ENCODE measurements around the gene HNRNPL. TPM values are rescaled to one million over a fixed set of nuclear protein-coding genes. Genes with fewer than 3 reads are reported as not detected.

HNRNPL gene
- total and polyA plus RNA-seq, 9 of the 15 experiments (the other 6 are each of a cell fraction or from before 2014, with no cell fraction given): 39.5 to 610 (median 299) TPM

DNA sequence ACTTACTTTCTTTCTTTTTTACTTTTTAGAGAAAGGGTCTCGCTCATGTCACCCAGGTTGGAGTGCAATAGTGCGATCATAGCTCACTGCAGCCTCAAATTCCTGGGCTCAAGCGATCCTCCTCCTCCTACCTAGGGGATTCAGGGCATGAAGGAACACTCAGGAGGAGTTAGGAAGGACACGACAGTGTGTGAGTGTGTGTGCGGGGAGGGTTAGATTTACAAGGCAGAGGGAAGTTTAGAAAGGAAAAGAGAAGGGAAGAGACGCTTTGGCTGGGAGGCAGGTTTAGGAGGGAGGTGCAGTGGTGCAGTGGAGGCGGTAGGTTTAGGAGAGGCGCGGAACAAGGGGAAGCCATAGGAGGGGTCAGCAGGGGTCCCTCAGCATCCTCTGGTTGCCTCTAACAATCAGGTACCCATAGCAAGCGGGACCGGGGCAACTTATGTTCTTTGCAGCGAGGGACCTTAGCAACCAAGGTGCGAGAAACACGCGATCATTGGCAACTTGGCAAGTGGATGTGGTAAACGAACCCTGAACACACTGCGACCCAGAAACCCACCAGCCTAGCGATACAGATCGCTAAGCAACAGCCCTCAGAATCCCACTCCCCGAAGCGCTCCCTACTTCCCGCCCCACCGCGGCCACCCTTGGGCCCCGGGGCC lies 49.1 kb upstream of the HNRNPL start (continued):
- TF ChIP-seq ZNF140 (CRISPR knock-in tag; IDR thresholded peaks at IDR 0.05) (no peak), CTCF (IDR thresholded peaks at IDR 0.05 in 2 of 3, conservative IDR thresholded peaks at IDR 0.05 in 1 of 3; ENCODE audit: insufficient read depth in 2 of 3, low read depth in 1 of 3, low read length in 3 of 3) (no peak), ZNF274 (IDR thresholded peaks at IDR 0.05; ENCODE audit: borderline replicate concordance, low read depth, low read length) (no peak), ATF7 (IDR thresholded peaks at IDR 0.05) (no peak), YY1 (IDR thresholded peaks at IDR 0.05; ENCODE audit: borderline replicate concordance in 1 of 3, control insufficient read depth in 1 of 3, extremely low read depth in 1 of 3, insufficient read depth in 3 of 3, insufficient read length in 1 of 3, insufficient replicate concordance in 2 of 3, low read depth in 1 of 3, low read length in 2 of 3) (no peak), GABPB1 (CRISPR knock-in tag; IDR thresholded peaks at IDR 0.05) (no peak), ZNF134 (CRISPR knock-in tag; conservative IDR thresholded peaks at IDR 0.05) (no peak), KLF1 (tag; IDR thresholded peaks at IDR 0.05) (no peak), TSC22D4 (tag; IDR thresholded peaks at IDR 0.05) (no peak), ZNF785 (CRISPR knock-in tag; IDR thresholded peaks at IDR 0.05) (no peak), NR2F6 (CRISPR knock-in tag; IDR thresholded peaks at IDR 0.05) (0 out of 2 replicates have a peak, but pooled peaks have one; percentile 29), ZNF324 (CRISPR knock-in tag; IDR thresholded peaks at IDR 0.05) (no peak), ZBTB7A (IDR thresholded peaks at IDR 0.05; ENCODE audit: borderline replicate concordance, control insufficient read depth, low read depth, low read length) (peak; percentile 39; the same call in 1 of the 2 replicates), ARID3A (IDR thresholded peaks at IDR 0.05; ENCODE audit: borderline replicate concordance, low read depth, low read length) (no peak), RAD21 (CRISPR knock-in tag; conservative IDR thresholded peaks at IDR 0.05 in 1 of 2, IDR thresholded peaks at IDR 0.05 in 1 of 2) (no peak), MTA2 (IDR thresholded peaks at IDR 0.05; ENCODE audit: low read depth) (no peak), CEBPB (tag; IDR thresholded peaks at IDR 0.05) (no peak), PHF20 (IDR thresholded peaks at IDR 0.05; ENCODE audit: partially characterized antibody) (no peak)
- TF ChIP-seq, protein P1, sequence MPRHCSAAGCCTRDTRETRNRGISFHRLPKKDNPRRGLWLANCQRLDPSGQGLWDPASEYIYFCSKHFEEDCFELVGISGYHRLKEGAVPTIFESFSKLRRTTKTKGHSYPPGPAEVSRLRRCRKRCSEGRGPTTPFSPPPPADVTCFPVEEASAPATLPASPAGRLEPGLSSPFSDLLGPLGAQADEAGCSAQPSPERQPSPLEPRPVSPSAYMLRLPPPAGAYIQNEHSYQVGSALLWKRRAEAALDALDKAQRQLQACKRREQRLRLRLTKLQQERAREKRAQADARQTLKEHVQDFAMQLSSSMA (CRISPR knock-in tag; IDR thresholded peaks at IDR 0.05): no peak
- TF ChIP-seq, protein P2, sequence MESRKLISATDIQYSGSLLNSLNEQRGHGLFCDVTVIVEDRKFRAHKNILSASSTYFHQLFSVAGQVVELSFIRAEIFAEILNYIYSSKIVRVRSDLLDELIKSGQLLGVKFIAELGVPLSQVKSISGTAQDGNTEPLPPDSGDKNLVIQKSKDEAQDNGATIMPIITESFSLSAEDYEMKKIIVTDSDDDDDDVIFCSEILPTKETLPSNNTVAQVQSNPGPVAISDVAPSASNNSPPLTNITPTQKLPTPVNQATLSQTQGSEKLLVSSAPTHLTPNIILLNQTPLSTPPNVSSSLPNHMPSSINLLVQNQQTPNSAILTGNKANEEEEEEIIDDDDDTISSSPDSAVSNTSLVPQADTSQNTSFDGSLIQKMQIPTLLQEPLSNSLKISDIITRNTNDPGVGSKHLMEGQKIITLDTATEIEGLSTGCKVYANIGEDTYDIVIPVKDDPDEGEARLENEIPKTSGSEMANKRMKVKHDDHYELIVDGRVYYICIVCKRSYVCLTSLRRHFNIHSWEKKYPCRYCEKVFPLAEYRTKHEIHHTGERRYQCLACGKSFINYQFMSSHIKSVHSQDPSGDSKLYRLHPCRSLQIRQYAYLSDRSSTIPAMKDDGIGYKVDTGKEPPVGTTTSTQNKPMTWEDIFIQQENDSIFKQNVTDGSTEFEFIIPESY (CRISPR knock-in tag; IDR thresholded peaks at IDR 0.05): no peak
- TF ChIP-seq, protein P3, sequence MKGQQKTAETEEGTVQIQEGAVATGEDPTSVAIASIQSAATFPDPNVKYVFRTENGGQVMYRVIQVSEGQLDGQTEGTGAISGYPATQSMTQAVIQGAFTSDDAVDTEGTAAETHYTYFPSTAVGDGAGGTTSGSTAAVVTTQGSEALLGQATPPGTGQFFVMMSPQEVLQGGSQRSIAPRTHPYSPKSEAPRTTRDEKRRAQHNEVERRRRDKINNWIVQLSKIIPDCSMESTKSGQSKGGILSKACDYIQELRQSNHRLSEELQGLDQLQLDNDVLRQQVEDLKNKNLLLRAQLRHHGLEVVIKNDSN (CRISPR knock-in tag; IDR thresholded peaks at IDR 0.05): no peak
